Activated naive CD4-positive, alpha-beta T cell treated with Interleukin-2 at 50 U/mL for 16 hours (primary cell): ENCODE data around the gene ENAH.
"Not testable (repeated sequence)": the region's sequence is repeated elsewhere in the genome, so short reads cannot be mapped to it uniquely, and the experiment has no call there.

Experiments
- DNase-seq: peaks from one replicate; pipeline ENCODE4 v3.0.0-alpha.2; 2020

The ENAH gene

GRCh38 chr1:225485226-225485625 is 167.7 kb downstream of the ENAH start:
- DNase-seq, result no peak

- no peak for DNase-seq
Observed at GRCh38 chr1:225484657-225485214, 168.2 kb downstream of the ENAH start.

- DNase-seq, result no peak
Observed at GRCh38 chr1:225483818-225484656, 168.9 kb downstream of the ENAH start.

GRCh38 chr1:225482421-225482950 is 170.4 kb downstream of the ENAH start:
- DNase-seq, result no peak

- DNase-seq, result no peak
Observed at GRCh38 chr1:225481738-225482137, 171.2 kb downstream of the ENAH start.

- peak; percentile 59 for DNase-seq
Observed at GRCh38 chr1:225480825-225481434, 172.0 kb downstream of the ENAH start.

- DNase-seq, result no peak
Observed at GRCh38 chr1:225479996-225480720, 172.8 kb downstream of the ENAH start.

GRCh38 chr1:225479341-225479740 is 173.6 kb downstream of the ENAH start:
- DNase-seq, result no peak

- DNase-seq, result no peak
Observed at GRCh38 chr1:225477296-225477911, 175.5 kb downstream of the ENAH start.

GRCh38 chr1:225476538-225476988 is 176.4 kb downstream of the ENAH start:
- no peak for DNase-seq

GRCh38 chr1:225476100-225476511 is 176.8 kb downstream of the ENAH start:
- DNase-seq, result no peak

- DNase-seq, result peak; percentile 68
Observed at GRCh38 chr1:225474986-225475820, 177.7 kb downstream of the ENAH start.

- DNase-seq, result no peak
Observed at GRCh38 chr1:225474439-225474985, 178.4 kb downstream of the ENAH start.

- not testable (repeated sequence) for DNase-seq
Observed at GRCh38 chr1:225473676-225474438, 179.1 kb downstream of the ENAH start.

- not testable (repeated sequence) for DNase-seq
Observed at GRCh38 chr1:225473266-225473665, 179.7 kb downstream of the ENAH start.

GRCh38 chr1:225471453-225472301 is 181.2 kb downstream of the ENAH start:
- no peak for DNase-seq

GRCh38 chr1:225471109-225471452 is 181.8 kb downstream of the ENAH start:
- no peak for DNase-seq

GRCh38 chr1:225470211-225471108 is 182.5 kb downstream of the ENAH start:
- DNase-seq, result no peak
